HCT116 (cell line): ENCODE data around the gene ZBTB20. TPM values are rescaled to one million over a fixed set of nuclear protein-coding genes. Genes with fewer than 3 reads are reported as not detected.

Source experiments
- ATAC-seq: fragments of 200-7000 bp; cut with Tn5 transposase; 2 replicates; pipeline ENCODE4 v1.9.1; 2020; ENCODE audit warnings: mild to moderate bottlenecking, moderate library complexity
- BruUV-seq: library from RNA; stranded (reverse); fragments of 400-500 nt; replicated peaks from 2 replicates; lab custom pipeline; 2021; lab: Mats Ljungman, UMichigan
- CTCF ChIA-PET: fragments of 300-600 bp; sonication (Branson Sonifier 250); formaldehyde crosslinking; loops from one replicate; lab custom pipeline; 2021; ENCODE audit warnings: antibody characterized with exemption; lab: Charles Lee
- POLR2A ChIA-PET: fragments of 300-600, 350-600 bp; sonication (Branson Sonifier 250); formaldehyde crosslinking; loops from one replicate; lab custom pipeline; 2021; ENCODE audit warnings: antibody characterized with exemption; lab: Charles Lee
- RAD21 ChIA-PET, 2 experiments: fragments of 300-600 bp; sonication (Branson Sonifier 250); formaldehyde crosslinking; loops; one replicate each; lab custom pipeline; 2023; ENCODE audit warnings: low total read pairs in 2 of 2; ENCODE audit not compliant: uncharacterized antibody in 2 of 2, unreplicated experiment in 2 of 2, low non-redundant PET in 1 of 2; lab: Charles Lee
- DNase-seq: peaks from one replicate; pipeline ENCODE4 v3.0.0-alpha.2; 2010; ENCODE audit warnings: low read depth, low spot score
- H2AFZ ChIP-seq: fragments of 200-600 bp; shearing (Covaris generic), sonication (generic); 2 replicates; pipeline ENCODE4 v1.6.1; 2017; ENCODE audit warnings: low read depth, mixed run types, mixed read lengths, antibody characterized with exemption, low read length; ENCODE audit not compliant: poor library complexity, severe bottlenecking
- H3K27ac ChIP-seq: 2 replicates; pipeline ENCODE4 v1.5.1; 2012; ENCODE audit warnings: low read depth, low read length
- H3K27me3 ChIP-seq: fragments of 200-600 bp; sonication (generic); 2 replicates; pipeline ENCODE4 v1.6.1; 2016; ENCODE audit warnings: mixed run types, low read length, mixed read lengths; ENCODE audit not compliant: insufficient read depth
- H3K36me3 ChIP-seq, 2 experiments: fragments of 200-500 bp in 1 of 2; fragments of 200-600 bp in 1 of 2; sonication (Bioruptor generic) in 1 of 2; sonication (generic) in 1 of 2; 2 replicates each; pipeline versions ENCODE4 v1.5.1 to v1.6.1; 2014 to 2016; ENCODE audit warnings: low read length in 2 of 2, inconsistent platforms in 1 of 2, mixed read lengths in 1 of 2, mixed run types in 1 of 2; ENCODE audit not compliant: insufficient read depth in 2 of 2, control insufficient read depth in 1 of 2
- H3K4me1 ChIP-seq, 2 experiments: fragments of 200-600 bp in 1 of 2; sonication (generic) in 1 of 2; 2 replicates each; pipeline versions ENCODE4 v1.5.1 to v1.6.1; 2012 to 2017; ENCODE audit warnings: low read length in 2 of 2, inconsistent platforms in 1 of 2, mild to moderate bottlenecking in 1 of 2, mixed read lengths in 1 of 2, mixed run types in 1 of 2, moderate library complexity in 1 of 2; ENCODE audit not compliant: insufficient read depth in 2 of 2, control insufficient read depth in 1 of 2
- H3K4me2 ChIP-seq: fragments of 200-600 bp; sonication (generic); 2 replicates; pipeline ENCODE4 v1.6.1; 2017; ENCODE audit warnings: mixed run types, low read length, mixed read lengths
- H3K4me3 ChIP-seq, 2 experiments: fragments of 200-600 bp in 1 of 2; sonication (generic) in 1 of 2; replicated peaks in 1 of 2; 2 replicates each; pipeline ENCODE4 v1.5.1; 2011 to 2016; ENCODE audit warnings: low read length in 2 of 2, control low read depth in 1 of 2, low read depth in 1 of 2, mild to moderate bottlenecking in 1 of 2, mixed read lengths in 1 of 2, mixed run types in 1 of 2
- H3K79me2 ChIP-seq: fragments of 200-600 bp; sonication (generic); 2 replicates; pipeline ENCODE4 v1.6.1; 2017; ENCODE audit warnings: mild to moderate bottlenecking, mixed run types, low read length, moderate library complexity, mixed read lengths; ENCODE audit not compliant: insufficient read depth
- H3K9ac ChIP-seq: fragments of 200-600 bp; sonication (generic); 2 replicates; pipeline ENCODE4 v1.6.1; 2016; ENCODE audit warnings: low read length, mixed read lengths
- H3K9me2 ChIP-seq: fragments of 200-600 bp; sonication (generic), shearing (Covaris generic); 2 replicates; pipeline ENCODE4 v1.6.1; 2017; ENCODE audit warnings: mixed run types, mild to moderate bottlenecking, moderate library complexity; ENCODE audit not compliant: insufficient read depth
- H3K9me3 ChIP-seq, 2 experiments: fragments of 200-500 bp in 1 of 2; fragments of 200-600 bp in 1 of 2; sonication (Bioruptor generic) in 1 of 2; sonication (generic) in 1 of 2; 2 replicates each; pipeline ENCODE4 v1.6.1; 2014 to 2017; ENCODE audit warnings: low read length in 2 of 2, mixed read lengths in 2 of 2, inconsistent platforms in 1 of 2, low read depth in 1 of 2, mild to moderate bottlenecking in 1 of 2, mixed run types in 1 of 2, moderate library complexity in 1 of 2; ENCODE audit not compliant: control insufficient read depth in 1 of 2, insufficient read depth in 1 of 2
- H4K20me1 ChIP-seq: fragments of 200-600 bp; sonication (generic), shearing (Covaris generic); 2 replicates; pipeline ENCODE4 v1.6.1; 2017; ENCODE audit warnings: mixed run types, mild to moderate bottlenecking, moderate library complexity; ENCODE audit not compliant: insufficient read depth
- ATF3 ChIP-seq: IDR thresholded peaks from 2 replicates; pipeline ENCODE4 v1.6.1; 2012
- EGR1 ChIP-seq: IDR thresholded peaks from 2 replicates; pipeline ENCODE4 v1.6.1; 2012; ENCODE audit warnings: low read depth
- JUND ChIP-seq: IDR thresholded peaks from 2 replicates; pipeline ENCODE4 v1.6.1; 2012
- POLR2AphosphoS5 ChIP-seq: IDR thresholded peaks from 2 replicates; pipeline ENCODE4 v1.6.1; 2011; ENCODE audit warnings: mild to moderate bottlenecking, low read depth, low read length, moderate library complexity
- SIN3A ChIP-seq: IDR thresholded peaks from 2 replicates; pipeline ENCODE4 v1.6.1; 2012; ENCODE audit warnings: low read depth
- SP1 ChIP-seq: IDR thresholded peaks from 2 replicates; pipeline ENCODE4 v1.6.1; 2012; ENCODE audit warnings: low read depth
- SRF ChIP-seq: IDR thresholded peaks from 2 replicates; pipeline ENCODE4 v1.6.1; 2012; ENCODE audit warnings: low read depth
- ZNF274 ChIP-seq: fragments of 200-500 bp; sonication (Bioruptor generic); IDR thresholded peaks from 2 replicates; pipeline ENCODE4 v1.6.1; 2014; ENCODE audit warnings: mild to moderate bottlenecking, low read depth, low read length, inconsistent platforms
- intact Hi-C: fragments of 100-400 bp; cut with micrococcal nuclease; formaldehyde crosslinking; loops from 2 replicates; pipeline ENCODE4 v1.10.0; 2022
- total RNA-seq: library from RNA; stranded (reverse); gene quantifications from one replicate; pipeline ENCODE4 v1.2.1, GENCODE V29; 2021; ENCODE audit not compliant: unreplicated experiment

Gene ZBTB20
- total RNA-seq, 1 experiment from 2014 or later: 42.1 TPM

- TF ChIP-seq ZNF274: no peak
- TF ChIP-seq SRF: no peak
- no peak for TF ChIP-seq JUND
- no peak for TF ChIP-seq EGR1
Observed at GRCh38 chr3:114572364-114573062, 574.6 kb downstream of the ZBTB20 start (continued).

GRCh38 chr3:114571363-114571762, 575.7 kb downstream of the ZBTB20 start:
- CTCF ChIA-PET: no interaction called here
- Histone ChIP-seq H3K4me1 (peaks cover 46 to 59% of the 10 kb centered on the region in 2 experiments), H4K20me1 (no peaks in the 10 kb centered on the region), H3K27me3 (no peaks in the 10 kb centered on the region), H3K9me2 (no peaks in the 10 kb centered on the region), H3K4me3 (no peak overlapping the region), H3K36me3 (no peaks in the 10 kb centered on the region; a peak in 1 of 4 replicates), H3K9me3 (no peaks in the 10 kb centered on the region), H3K79me2 (peaks cover 97% of the 10 kb centered on the region), H3K4me2 (no peak overlapping the region), H3K27ac (no peak overlapping the region), H2AFZ (no peak overlapping the region), H3K9ac (no peak overlapping the region)
- intact Hi-C loops: no loop called here
- POLR2A ChIA-PET: no interaction called here
- RAD21 ChIA-PET: no interaction called here
- BruUV-seq: no TSS peak
- no peak for DNase-seq
- TF ChIP-seq SIN3A (no peak), POLR2AphosphoS5 (no peak), ZNF274 (no peak), ATF3 (no peak)
- ATAC-seq: no peak

GRCh38 chr3:114569186-114569585, 577.9 kb downstream of the ZBTB20 start:
- ATAC-seq: no peak
- intact Hi-C loops: no loop called here
- BruUV-seq: no TSS peak
- H3K4me3 ChIP-seq: no peak overlapping the region
- ChIA-PET CTCF (no interaction called here), POLR2A (no interaction called here), RAD21 (no interaction called here)
- H3K36me3 ChIP-seq: peaks cover 0 to 8% of the 10 kb centered on the region in 2 experiments; a peak in 2 of 4 replicates
- DNase-seq: no peak
- H2AFZ ChIP-seq: no peak overlapping the region
- peak overlapping the region; percentile 21; the same call in 1 of the 2 replicates for H3K4me2 ChIP-seq
- H3K9me2 ChIP-seq: no peaks in the 10 kb centered on the region
- no peak for TF ChIP-seq SP1
- TF ChIP-seq JUND: 0 out of 2 replicates have a peak, but pooled peaks have one; percentile 21
- H3K9ac ChIP-seq: no peak overlapping the region
- peak overlapping the region; percentile 46; the same call in 1 of the 2 replicates for H3K27ac ChIP-seq
- H3K9me3 ChIP-seq: 0 out of 4 replicates have a peak, but pooled peaks cover 0 to 2% of the 10 kb centered on the region in 2 experiments
- peaks cover 100% of the 10 kb centered on the region for H3K79me2 ChIP-seq
- no peaks in the 10 kb centered on the region for H3K27me3 ChIP-seq
- H3K4me1 ChIP-seq: peaks cover 54 to 62% of the 10 kb centered on the region in 2 experiments
- H4K20me1 ChIP-seq: no peaks in the 10 kb centered on the region
